Activated gamma-delta T cell treated with anti-CD3 and anti-CD28 coated beads, Interleukin-2, amount 50 U/mL, for 16 hours (primary cell): ENCODE data around the gene RBBP8.

Source experiments
- DNase-seq: peaks from one replicate; pipeline ENCODE4 v3.0.0-alpha.2; 2020; ENCODE audit warnings: low read depth

RBBP8 gene

GRCh38 chr18:22999212-22999611 lies 66.1 kb downstream of the RBBP8 start:
- no peak for DNase-seq

- no peak for DNase-seq
Measured at GRCh38 chr18:22999647-23000046, 66.5 kb downstream of the RBBP8 start.

- no peak for DNase-seq
Measured at GRCh38 chr18:23003289-23003688, 70.2 kb downstream of the RBBP8 start.

DNA sequence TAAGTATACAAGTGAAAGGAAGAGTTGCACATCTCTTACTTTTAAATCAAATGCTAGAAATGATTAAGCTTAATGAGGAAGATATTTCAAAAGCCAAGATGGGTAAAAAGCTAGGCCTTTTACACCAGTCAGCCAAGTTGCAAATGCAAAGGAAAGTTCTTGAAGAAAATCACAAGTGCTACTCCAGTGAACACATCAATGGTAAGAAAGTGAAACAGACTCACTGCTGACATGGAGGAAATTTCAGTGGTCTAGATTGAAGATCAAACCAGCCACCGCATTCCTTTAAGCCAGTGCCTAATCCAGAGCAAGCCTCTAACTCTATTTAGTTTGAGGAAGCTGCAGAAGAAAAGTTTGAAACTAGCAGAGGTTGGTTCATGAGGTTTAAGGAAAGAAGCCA lies 79.1 kb downstream of the RBBP8 start:
- DNase-seq, result no peak

- no peak for DNase-seq
Measured at GRCh38 chr18:23020555-23021294, 87.6 kb downstream of the RBBP8 start.

DNA sequence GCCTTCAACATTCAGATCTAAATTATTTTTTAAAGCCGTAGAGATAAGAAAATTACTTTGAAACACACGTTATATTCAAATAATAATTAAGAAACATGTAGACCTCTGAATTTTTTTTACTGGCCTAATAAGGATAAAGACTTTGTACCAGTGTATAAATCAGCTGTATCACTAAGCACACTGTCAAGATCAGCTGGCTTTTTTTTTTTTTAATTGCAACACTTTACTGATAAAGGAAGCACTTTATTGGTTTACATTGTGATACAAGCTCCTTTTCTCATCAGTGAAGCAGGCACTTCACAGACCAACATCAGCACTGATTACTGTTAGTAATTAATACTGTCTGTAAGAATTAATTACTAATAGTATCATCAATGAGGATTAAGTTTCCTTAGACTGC lies 88.5 kb downstream of the RBBP8 start:
- DNase-seq, result no peak

DNA sequence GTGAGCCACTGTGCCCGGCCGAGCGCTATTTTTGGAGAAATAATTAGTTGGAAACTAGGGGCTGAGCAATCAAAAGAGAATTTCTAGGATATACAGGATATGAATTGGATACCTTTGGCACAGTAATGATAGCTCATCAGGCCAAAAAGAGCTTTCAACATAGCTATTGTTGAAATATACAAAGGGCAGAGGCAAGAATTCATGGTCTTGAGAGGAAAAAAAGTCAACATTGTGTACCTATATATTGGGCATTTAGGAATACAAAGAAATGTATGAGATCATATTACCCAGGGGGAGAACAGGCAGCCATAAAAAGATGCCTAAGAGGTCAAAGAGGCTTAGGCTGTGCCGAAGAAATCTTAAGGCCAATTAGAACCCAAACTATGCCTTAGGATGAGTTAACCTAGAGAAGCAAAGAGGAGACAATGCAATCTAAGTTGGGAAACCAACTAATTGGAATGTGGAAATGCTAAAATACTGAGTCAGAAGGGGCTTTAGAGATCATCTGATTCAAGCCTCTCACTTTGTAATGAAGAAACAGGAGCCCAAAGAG lies 99.0 kb downstream of the RBBP8 start:
- no peak for DNase-seq

DNA sequence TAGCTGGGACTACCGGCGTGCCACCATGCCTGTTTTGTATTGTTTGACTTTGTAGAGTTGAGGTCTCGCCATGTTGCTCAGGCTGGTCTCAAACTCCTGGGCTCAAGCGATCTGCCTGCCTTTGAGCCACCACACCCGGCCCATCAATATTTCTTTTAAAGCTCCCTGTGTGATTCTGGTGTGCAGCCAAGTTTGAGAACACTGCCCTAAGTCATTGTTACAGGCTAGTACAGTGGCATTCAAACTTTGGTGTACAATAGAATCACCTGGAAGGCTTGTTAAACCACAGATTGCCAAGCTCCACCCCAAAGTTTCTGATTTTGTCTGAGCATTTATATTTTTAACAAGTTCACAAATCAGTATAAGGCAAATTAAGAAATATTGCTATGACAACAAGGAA lies 99.9 kb downstream of the RBBP8 start:
- no peak for DNase-seq

DNA sequence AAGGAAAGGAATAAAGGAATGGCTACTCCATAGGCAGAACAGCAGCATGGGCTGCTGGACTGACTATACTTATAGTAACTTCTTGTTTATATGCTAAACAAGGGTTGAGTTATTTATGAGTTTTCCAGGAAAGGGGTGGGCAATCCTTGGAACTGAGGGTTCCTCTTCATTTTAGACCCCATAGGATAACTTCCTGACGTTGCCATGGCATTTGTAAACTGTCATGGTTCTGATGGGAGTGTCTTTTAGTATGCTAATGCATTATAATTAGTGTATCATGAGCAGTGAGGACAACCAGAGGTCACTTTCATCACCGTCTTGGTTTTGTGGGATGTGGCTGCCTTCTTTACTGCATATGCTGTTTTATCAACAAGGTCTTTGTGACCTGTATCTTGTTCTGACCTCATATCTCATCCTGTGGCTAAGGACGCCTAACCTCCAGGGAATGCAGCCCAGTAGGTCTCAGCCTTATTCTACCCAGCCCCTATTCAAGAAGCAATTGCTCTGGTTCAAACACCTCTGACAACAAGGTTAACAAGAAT lies 103.6 kb downstream of the RBBP8 start:
- no peak for DNase-seq

DNA sequence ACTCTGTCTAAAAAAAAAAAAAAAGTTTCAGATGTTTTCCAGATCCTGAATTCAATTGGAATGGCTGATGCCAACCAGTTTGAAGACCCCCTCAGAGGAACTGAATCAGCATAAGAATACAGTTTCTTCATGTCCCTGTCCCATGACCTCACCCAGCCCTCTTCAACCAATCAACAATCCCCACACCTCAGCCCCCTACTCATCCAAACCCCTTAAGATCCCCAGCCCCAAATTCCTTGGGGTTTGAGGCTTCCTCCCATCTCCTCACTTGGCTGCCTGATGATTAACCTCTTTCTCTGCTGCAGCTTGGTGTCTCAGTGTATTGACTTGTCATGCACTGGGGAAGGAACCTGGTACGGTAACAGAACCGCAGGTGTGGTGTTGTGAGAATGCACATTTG lies 104.5 kb downstream of the RBBP8 start:
- DNase-seq, result no peak

- no peak for DNase-seq
Measured at GRCh38 chr18:23038712-23039111, 105.6 kb downstream of the RBBP8 start.

- no peak for DNase-seq
Measured at GRCh38 chr18:23042133-23042532, 109.0 kb downstream of the RBBP8 start.

DNA sequence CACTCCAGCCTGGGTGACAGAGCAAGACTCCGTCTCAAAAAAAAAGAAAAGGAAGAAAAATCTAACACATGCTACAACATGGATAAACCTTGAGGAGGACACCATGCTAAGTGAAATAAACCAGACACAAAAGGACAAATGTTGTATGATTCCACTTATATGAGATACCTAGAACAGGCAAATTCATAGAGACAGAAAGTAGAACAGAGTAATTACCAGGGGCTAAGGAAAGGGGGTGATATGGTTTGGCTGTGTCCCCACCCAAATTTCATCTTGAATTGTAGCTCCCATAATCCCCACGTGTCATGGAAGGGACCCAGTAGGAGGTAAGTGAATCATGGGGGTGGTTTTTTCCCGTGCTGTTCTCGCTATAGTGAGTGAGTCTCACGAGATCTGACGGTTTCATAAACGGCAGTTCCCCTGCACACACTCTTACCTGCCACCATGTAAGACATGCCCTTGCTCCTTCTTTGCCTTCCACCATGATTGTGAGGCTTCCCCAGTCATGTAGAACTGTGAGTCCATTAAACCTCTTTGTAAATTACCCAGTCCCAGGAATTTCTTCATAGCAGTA lies 110.8 kb downstream of the RBBP8 start:
- DNase-seq, result no peak

GRCh38 chr18:23049698-23050373 lies 116.7 kb downstream of the RBBP8 start:
- no peak for DNase-seq

GRCh38 chr18:23053776-23054457 lies 120.8 kb downstream of the RBBP8 start:
- no peak for DNase-seq

GRCh38 chr18:23054553-23054952 lies 121.4 kb downstream of the RBBP8 start:
- DNase-seq, result no peak

- no peak for DNase-seq
Measured at GRCh38 chr18:23056315-23056714, 123.2 kb downstream of the RBBP8 start.

DNA sequence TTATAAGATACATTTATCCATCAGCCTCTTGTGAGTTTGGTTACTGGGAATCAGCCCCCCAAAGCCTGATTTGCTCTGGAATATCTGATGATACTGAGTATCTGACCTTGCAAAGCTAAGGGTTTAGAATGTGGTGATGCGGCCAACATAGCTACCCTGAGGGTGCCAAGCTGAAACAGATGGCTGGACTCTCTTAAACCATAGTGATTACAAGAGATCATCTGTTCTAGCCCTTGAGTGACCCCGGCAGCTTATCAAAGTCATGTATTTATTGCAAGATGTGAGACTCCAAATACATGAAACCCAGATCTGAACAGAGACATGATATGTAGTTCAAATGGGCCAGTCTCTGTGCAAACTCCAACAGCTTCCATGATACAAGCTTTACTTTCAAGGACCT lies 124.0 kb downstream of the RBBP8 start:
- no peak for DNase-seq

DNA sequence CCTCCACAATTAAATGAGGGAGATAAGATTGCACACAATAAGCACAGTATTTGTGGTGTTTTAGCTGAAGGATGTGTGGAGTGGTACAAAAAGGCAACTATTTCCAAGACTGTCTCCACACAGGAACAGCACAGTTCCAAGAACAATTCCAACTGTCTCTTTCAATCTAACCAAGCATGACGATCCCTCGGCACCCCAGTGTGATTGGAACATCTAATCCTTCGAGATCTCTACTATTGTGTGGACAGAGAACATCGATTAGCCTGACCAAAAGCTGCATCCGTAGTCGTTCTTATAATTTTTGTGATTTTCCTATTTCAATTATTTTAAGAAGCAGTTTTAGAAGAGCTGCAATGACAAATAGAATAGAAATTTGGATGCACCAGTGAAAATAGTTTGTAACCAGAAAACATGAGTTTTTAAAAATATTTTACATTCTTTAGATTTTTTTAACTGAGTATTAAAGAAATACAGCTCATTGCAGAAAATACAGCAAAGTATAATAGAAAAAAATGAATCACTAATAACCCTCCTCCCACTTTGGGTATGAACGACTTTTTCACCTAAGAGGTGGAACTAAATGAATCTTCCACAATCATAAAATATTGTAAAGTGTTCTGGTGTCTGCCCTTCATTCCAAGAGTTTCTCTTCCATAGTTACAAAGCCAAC lies 125.8 kb downstream of the RBBP8 start:
- no peak for DNase-seq

- DNase-seq, result no peak
Measured at GRCh38 chr18:23059541-23060465, 126.7 kb downstream of the RBBP8 start.

DNA sequence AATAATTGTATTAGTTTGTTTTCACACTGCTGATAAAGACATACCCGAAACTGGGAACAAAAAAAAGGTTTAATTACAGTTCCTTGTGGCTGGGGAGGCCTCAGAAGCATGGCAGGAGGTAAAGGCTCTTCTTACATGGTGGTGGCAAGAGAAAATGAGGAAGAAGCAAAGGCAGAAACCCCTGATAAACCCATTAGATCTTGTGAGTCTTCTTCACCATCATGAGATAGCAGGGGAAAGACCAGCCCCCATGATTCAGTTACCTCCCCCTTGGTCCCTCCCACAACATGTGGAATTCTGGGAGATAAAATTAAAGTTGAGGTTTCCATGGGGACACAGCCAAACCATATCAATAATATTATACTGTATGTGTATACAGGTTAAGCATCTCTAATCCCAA lies 128.9 kb downstream of the RBBP8 start:
- DNase-seq, result no peak
